Measurements from ENCODE around the gene C3orf22. TPM values are rescaled to one million over a fixed set of nuclear protein-coding genes. Genes with fewer than 3 reads are reported as not detected.

Gene C3orf22
- total and polyA plus RNA-seq, 5 donors from 2014 or later = not detected

GRCh38 chr3:126516152-126516935 lies 42.4 kb downstream of the C3orf22 start:
- no peaks in the 10 kb centered on the region for H3K4me1 ChIP-seq (ENCODE audit: control insufficient read depth, insufficient read depth, low read length, poor library complexity, severe bottlenecking)
- Mint-ChIP-seq H3K9me3 (no peaks in the 10 kb centered on the region), H3K36me3 (no peaks in the 10 kb centered on the region), H3K27me3 (no peaks in the 10 kb centered on the region), H3K27ac (no peak overlapping the region), H3K4me1 (no peaks in the 10 kb centered on the region), H3K4me3 (no peak overlapping the region)
- no peaks in the 10 kb centered on the region for H3K9me3 ChIP-seq (ENCODE audit: control insufficient read depth in 2 of 2, low read length in 2 of 2)
- H3K4me3 ChIP-seq (ENCODE audit: low read depth, low read length) = no peak overlapping the region
- no peaks in the 10 kb centered on the region for H3K27me3 ChIP-seq (ENCODE audit: control insufficient read depth, insufficient read depth, low read length)
- ATAC-seq (ENCODE audit: low read depth in 2 of 2) = no peak
- no peak overlapping the region for H3K27ac ChIP-seq (ENCODE audit: insufficient read depth, low read length, poor library complexity, severe bottlenecking)
- DNase-seq = no peak
- no peaks in the 10 kb centered on the region for H3K36me3 ChIP-seq (ENCODE audit: control insufficient read depth, insufficient read depth, low read length)

- Mint-ChIP-seq H3K27ac (no peak overlapping the region), H3K4me3 (no peak overlapping the region), H3K27me3 (no peaks in the 10 kb centered on the region), H3K9me3 (no peaks in the 10 kb centered on the region), H3K36me3 (no peaks in the 10 kb centered on the region), H3K4me1 (no peaks in the 10 kb centered on the region)
- H3K4me3 ChIP-seq (ENCODE audit: low read depth, low read length) = no peak overlapping the region
- DNase-seq (no peak), ATAC-seq (ENCODE audit: low read depth in 2 of 2) (no peak)
- H3K4me1 ChIP-seq (ENCODE audit: control insufficient read depth, insufficient read depth, low read length, poor library complexity, severe bottlenecking) = no peaks in the 10 kb centered on the region
- no peak overlapping the region for H3K27ac ChIP-seq (ENCODE audit: insufficient read depth, low read length, poor library complexity, severe bottlenecking)
- H3K9me3 ChIP-seq (ENCODE audit: control insufficient read depth in 2 of 2, low read length in 2 of 2) = no peaks in the 10 kb centered on the region
- no peaks in the 10 kb centered on the region for H3K36me3 ChIP-seq (ENCODE audit: control insufficient read depth, insufficient read depth, low read length)
- no peaks in the 10 kb centered on the region for H3K27me3 ChIP-seq (ENCODE audit: control insufficient read depth, insufficient read depth, low read length)
Observed at GRCh38 chr3:126515066-126515706, 43.5 kb downstream of the C3orf22 start.

- H3K4me1 ChIP-seq (ENCODE audit: control insufficient read depth, insufficient read depth, low read length, poor library complexity, severe bottlenecking) = no peaks in the 10 kb centered on the region
- DNase-seq (no peak), ATAC-seq (ENCODE audit: low read depth in 2 of 2) (no peak)
- H3K4me1 Mint-ChIP-seq = no peaks in the 10 kb centered on the region
- no peak overlapping the region for H3K4me3 ChIP-seq (ENCODE audit: low read depth, low read length)
- H3K36me3 Mint-ChIP-seq = no peaks in the 10 kb centered on the region
- no peak overlapping the region for H3K27ac Mint-ChIP-seq
- H3K36me3 ChIP-seq (ENCODE audit: control insufficient read depth, insufficient read depth, low read length) = no peaks in the 10 kb centered on the region
- H3K9me3 Mint-ChIP-seq = no peaks in the 10 kb centered on the region
- no peak overlapping the region for H3K4me3 Mint-ChIP-seq
- no peaks in the 10 kb centered on the region for H3K27me3 Mint-ChIP-seq
- no peak overlapping the region for H3K27ac ChIP-seq (ENCODE audit: insufficient read depth, low read length, poor library complexity, severe bottlenecking)
- H3K27me3 ChIP-seq (ENCODE audit: control insufficient read depth, insufficient read depth, low read length) = no peaks in the 10 kb centered on the region
- no peaks in the 10 kb centered on the region for H3K9me3 ChIP-seq (ENCODE audit: control insufficient read depth in 2 of 2, low read length in 2 of 2)
Observed at GRCh38 chr3:126514161-126514560, 44.6 kb downstream of the C3orf22 start.

- no peak overlapping the region for H3K4me3 Mint-ChIP-seq
- no peak overlapping the region for H3K4me3 ChIP-seq (ENCODE audit: low read depth, low read length)
- H3K27ac Mint-ChIP-seq = no peak overlapping the region
- no peaks in the 10 kb centered on the region for H3K4me1 ChIP-seq (ENCODE audit: control insufficient read depth, insufficient read depth, low read length, poor library complexity, severe bottlenecking)
- no peaks in the 10 kb centered on the region for H3K4me1 Mint-ChIP-seq
- DNase-seq = no peak
- no peaks in the 10 kb centered on the region for H3K9me3 Mint-ChIP-seq
- no peaks in the 10 kb centered on the region for H3K36me3 ChIP-seq (ENCODE audit: control insufficient read depth, insufficient read depth, low read length)
- no peaks in the 10 kb centered on the region for H3K9me3 ChIP-seq (ENCODE audit: control insufficient read depth in 2 of 2, low read length in 2 of 2)
- no peaks in the 10 kb centered on the region for H3K27me3 Mint-ChIP-seq
- no peak for ATAC-seq (ENCODE audit: low read depth in 2 of 2)
- no peaks in the 10 kb centered on the region for H3K27me3 ChIP-seq (ENCODE audit: control insufficient read depth, insufficient read depth, low read length)
- no peaks in the 10 kb centered on the region for H3K36me3 Mint-ChIP-seq
- H3K27ac ChIP-seq (ENCODE audit: insufficient read depth, low read length, poor library complexity, severe bottlenecking) = no peak overlapping the region
Observed at GRCh38 chr3:126512916-126513650, 45.6 kb downstream of the C3orf22 start.

- ATAC-seq (ENCODE audit: low read depth in 2 of 2) (no peak), DNase-seq (no peak)
- no peak overlapping the region for H3K4me3 Mint-ChIP-seq
- no peaks in the 10 kb centered on the region for H3K4me1 Mint-ChIP-seq
- Histone ChIP-seq H3K9me3 (ENCODE audit: control insufficient read depth in 2 of 2, low read length in 2 of 2) (no peaks in the 10 kb centered on the region), H3K27me3 (ENCODE audit: control insufficient read depth, insufficient read depth, low read length) (no peaks in the 10 kb centered on the region), H3K27ac (ENCODE audit: insufficient read depth, low read length, poor library complexity, severe bottlenecking) (no peak overlapping the region), H3K36me3 (ENCODE audit: control insufficient read depth, insufficient read depth, low read length) (no peaks in the 10 kb centered on the region), H3K4me3 (ENCODE audit: low read depth, low read length) (no peak overlapping the region), H3K4me1 (ENCODE audit: control insufficient read depth, insufficient read depth, low read length, poor library complexity, severe bottlenecking) (no peaks in the 10 kb centered on the region)
- H3K27me3 Mint-ChIP-seq = no peaks in the 10 kb centered on the region
- no peaks in the 10 kb centered on the region for H3K9me3 Mint-ChIP-seq
- no peaks in the 10 kb centered on the region for H3K36me3 Mint-ChIP-seq
- H3K27ac Mint-ChIP-seq = no peak overlapping the region
Observed at GRCh38 chr3:126512026-126512425, 46.7 kb downstream of the C3orf22 start.

GRCh38 chr3:126511291-126511690 lies 47.4 kb downstream of the C3orf22 start:
- Mint-ChIP-seq H3K4me1 (no peaks in the 10 kb centered on the region), H3K9me3 (no peaks in the 10 kb centered on the region), H3K27me3 (no peaks in the 10 kb centered on the region), H3K4me3 (no peak overlapping the region), H3K36me3 (no peaks in the 10 kb centered on the region), H3K27ac (no peak overlapping the region)
- Histone ChIP-seq H3K27ac (ENCODE audit: insufficient read depth, low read length, poor library complexity, severe bottlenecking) (no peak overlapping the region), H3K27me3 (ENCODE audit: control insufficient read depth, insufficient read depth, low read length) (no peaks in the 10 kb centered on the region), H3K4me1 (ENCODE audit: control insufficient read depth, insufficient read depth, low read length, poor library complexity, severe bottlenecking) (no peaks in the 10 kb centered on the region), H3K36me3 (ENCODE audit: control insufficient read depth, insufficient read depth, low read length) (no peaks in the 10 kb centered on the region), H3K9me3 (ENCODE audit: control insufficient read depth in 2 of 2, low read length in 2 of 2) (no peaks in the 10 kb centered on the region), H3K4me3 (ENCODE audit: low read depth, low read length) (no peak overlapping the region)
- ATAC-seq (ENCODE audit: low read depth in 2 of 2) (no peak), DNase-seq (no peak)

DNA sequence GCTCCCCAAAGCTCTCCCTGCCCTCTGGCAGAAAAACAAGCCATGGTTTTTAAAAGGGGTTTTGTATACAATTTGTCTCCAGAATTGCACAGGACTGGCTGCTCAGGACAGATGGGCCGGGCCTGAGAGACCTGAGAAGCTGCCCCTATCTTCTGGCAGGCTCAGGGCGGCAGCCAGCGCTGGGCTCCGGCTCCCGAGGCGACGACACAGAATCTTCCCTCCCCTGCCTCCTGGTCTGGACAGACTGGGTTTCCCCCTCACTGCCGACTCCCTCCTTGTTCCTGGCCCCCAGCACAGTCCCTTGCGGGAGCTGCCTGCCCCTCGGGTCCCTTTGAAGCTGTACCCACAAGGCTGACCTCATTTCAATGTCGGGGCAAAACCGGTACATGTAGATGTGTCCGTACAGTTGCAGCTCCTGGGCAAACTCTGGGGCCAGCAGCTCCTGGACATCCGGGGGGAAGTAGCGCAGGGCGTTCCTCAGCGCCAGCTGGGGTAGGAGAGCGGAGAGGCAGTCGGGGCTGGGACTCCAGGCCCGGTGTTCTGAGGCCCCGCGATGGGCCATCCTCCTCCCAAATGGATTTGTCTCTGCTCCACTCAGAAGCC lies 48.3 kb downstream of the C3orf22 start:
- Histone ChIP-seq H3K36me3 (ENCODE audit: control insufficient read depth, insufficient read depth, low read length) (no peaks in the 10 kb centered on the region), H3K9me3 (ENCODE audit: control insufficient read depth in 2 of 2, low read length in 2 of 2) (no peaks in the 10 kb centered on the region), H3K4me1 (ENCODE audit: control insufficient read depth, insufficient read depth, low read length, poor library complexity, severe bottlenecking) (no peaks in the 10 kb centered on the region), H3K4me3 (ENCODE audit: low read depth, low read length) (no peak overlapping the region), H3K27ac (ENCODE audit: insufficient read depth, low read length, poor library complexity, severe bottlenecking) (no peak overlapping the region), H3K27me3 (ENCODE audit: control insufficient read depth, insufficient read depth, low read length) (no peaks in the 10 kb centered on the region)
- ATAC-seq (ENCODE audit: low read depth in 2 of 2) (no peak), DNase-seq (no peak)
- Mint-ChIP-seq H3K9me3 (no peaks in the 10 kb centered on the region), H3K27ac (no peak overlapping the region), H3K36me3 (no peaks in the 10 kb centered on the region), H3K4me1 (no peaks in the 10 kb centered on the region), H3K4me3 (no peak overlapping the region), H3K27me3 (no peaks in the 10 kb centered on the region)

Data from CD4-positive, CD25-positive, alpha-beta regulatory T cell (primary cell).